ENCODE measurements around the gene ANKMY2.

Gene ANKMY2

DNA sequence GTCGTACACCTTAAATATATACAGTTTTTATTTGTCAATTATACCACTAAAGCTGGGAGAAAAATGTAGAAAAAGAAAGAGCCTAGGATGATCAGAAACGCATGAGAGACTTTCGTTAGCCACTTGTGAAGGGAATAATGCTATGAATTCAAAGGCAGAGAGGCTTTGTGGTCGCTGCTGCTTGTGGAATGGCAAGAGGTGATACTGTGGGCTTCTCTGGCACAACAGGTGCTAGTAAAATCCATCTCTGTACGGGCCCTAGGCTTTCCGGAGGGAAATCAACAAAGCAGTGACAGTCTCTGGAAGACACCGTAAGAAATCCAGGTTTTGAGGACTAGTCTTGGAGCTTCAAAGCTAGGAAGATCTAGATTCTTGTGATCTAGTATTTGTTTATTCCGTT, 66.3 kb downstream of the ANKMY2 start:
- no peak for DNase-seq (ENCODE audit: low read depth)

DNA sequence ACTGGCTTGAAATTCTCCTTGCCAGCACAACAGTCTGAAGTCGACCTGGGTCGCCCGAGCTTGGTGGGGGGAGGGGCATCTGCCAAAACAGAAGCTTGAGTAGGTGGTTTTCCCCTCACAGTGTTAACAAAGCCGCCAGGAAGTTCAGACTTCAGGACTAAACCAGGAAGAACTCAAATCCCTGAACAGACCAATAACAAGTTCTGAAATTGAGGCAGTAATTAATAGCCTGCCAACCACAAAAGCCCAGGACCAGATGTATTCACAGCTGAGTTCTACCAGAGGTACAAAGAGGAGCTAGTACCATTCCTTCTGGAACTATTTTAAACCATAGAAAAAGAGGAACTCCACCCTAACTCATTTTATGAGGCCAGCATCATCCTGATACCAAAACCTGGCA, 73.6 kb downstream of the ANKMY2 start:
- no peak for DNase-seq (ENCODE audit: low read depth)

DNA sequence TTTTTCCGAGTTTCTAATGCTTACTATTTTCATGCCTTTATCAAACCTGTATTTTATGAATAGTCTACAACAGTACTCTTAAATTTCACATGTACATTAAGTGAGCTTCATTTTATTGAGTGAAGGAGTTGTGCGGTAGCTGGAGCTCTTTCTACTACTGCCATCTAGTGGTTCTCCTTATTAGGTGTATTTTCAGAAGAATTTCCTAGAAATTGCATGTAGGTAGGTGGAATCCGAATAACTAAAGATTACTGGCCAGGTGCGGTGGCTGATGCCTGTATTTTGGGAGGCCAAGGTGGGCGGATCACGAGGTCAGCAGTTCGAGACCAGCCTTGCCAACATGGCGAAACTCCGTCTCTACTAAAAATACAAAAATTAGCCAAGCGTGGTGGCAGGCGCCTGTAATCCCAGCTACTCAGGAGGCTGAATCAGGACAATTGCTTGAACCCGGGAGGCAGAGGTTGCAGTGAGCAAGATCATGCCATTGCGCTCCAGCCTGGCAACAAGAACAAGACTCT, 80.6 kb downstream of the ANKMY2 start:
- DNase-seq (ENCODE audit: low read depth), result peak; percentile 30

DNA sequence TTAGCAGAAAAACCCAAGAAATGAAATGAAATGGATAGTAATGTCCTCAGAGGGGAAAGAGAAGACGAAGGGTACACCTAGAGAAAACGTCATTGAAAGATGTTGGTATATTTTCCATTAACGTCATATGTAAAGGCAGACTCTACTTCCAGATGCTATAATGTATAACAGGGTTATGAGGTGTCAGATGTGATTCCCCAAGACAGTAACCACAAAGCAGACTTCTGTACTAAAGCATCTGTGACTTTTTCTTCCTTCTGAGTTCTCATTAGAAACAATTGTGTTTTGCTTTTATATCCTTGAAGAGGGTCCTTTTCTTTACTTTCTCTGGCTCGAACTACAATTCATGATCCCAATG, 81.6 kb downstream of the ANKMY2 start:
- DNase-seq (ENCODE audit: low read depth), result no peak

DNA sequence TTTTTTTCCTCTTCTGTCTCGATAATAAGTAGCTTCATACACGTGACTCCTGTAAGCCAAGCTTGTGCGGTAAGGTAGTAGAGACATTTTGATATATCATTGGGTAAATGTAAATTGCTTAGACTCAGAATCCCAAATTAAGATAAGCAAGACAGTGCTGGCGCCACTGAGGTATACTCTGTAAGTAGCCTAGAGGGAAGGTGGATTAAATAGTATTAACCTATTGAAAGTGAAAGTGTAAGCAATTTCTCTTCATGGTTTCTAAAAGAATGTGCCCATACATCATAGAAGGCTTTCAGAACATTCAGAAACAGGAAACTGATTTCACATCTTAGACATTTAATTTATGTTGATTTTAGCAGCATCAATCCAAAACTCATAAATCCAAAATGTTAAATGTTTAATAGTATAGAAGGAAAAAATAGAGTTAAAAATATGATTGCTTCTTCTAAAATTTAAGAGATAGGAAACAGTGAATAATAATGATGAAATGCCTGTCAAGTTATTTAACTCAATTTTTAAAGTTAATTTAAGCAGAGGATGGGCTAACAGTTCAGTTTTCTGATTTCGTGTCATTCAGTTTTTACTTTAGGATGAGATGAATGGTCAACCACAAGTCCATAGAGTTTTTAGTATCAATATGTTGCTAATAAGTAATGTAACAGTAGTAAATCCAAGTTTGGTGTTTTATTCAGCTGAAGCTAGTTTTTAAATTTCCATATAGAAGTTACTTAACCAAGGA, 82.1 kb downstream of the ANKMY2 start:
- DNase-seq (ENCODE audit: low read depth), result no peak

DNA sequence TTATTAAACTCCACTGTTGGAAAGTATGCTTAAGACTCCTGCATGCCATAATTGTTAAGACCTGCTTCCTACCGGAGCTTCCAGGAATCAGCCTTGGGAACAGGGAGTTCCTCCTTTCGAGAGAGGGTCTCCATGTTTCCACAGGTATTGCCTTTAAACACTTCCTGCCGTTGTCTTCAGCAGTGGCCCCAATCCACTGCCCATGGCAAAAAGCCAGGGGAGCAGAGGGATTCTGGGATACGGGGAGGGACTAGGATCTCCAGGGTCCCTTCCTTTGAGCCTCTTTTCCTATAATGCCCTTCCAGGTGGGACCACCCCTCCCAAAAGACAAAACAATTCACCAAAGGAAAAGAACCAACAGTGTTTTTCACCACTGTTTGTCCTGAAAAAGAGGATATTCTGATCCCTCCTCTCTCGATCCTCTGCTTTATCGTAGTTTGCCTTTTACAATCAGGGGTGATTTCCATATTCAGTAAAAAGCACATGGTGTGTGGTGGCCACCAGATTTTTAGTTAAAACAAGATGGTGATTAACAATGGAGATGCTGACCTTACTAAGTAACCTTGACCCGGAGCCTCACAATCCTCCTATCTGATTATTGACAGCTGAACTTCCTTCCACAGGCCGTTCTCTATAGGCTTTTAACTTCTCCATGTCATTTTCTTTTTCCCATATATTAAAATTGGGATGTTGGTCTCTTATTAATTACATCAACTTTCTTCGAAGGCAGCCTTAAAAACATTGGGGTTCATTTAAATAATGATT, 82.9 kb downstream of the ANKMY2 start:
- no peak for DNase-seq (ENCODE audit: low read depth)

DNA sequence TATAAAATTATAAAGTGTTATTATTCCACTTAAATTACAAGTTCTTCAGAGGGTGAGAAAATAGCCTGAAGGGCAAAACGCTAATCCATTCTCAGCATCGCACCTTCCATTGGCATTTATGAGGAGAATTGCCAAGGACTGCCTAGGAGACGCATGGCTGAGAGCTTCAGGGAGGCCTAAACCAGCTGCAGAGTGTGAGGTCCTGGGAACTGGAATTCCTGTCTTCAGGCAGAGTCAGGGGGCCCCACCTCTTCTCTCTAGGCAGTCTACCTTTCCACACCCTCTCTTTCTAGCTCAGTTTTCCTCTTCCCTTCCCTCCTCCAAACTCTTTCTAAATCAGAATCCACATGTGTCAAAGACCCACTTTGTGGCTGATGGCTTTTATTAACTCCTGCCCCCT, 83.6 kb downstream of the ANKMY2 start:
- DNase-seq (ENCODE audit: low read depth), result no peak

DNA sequence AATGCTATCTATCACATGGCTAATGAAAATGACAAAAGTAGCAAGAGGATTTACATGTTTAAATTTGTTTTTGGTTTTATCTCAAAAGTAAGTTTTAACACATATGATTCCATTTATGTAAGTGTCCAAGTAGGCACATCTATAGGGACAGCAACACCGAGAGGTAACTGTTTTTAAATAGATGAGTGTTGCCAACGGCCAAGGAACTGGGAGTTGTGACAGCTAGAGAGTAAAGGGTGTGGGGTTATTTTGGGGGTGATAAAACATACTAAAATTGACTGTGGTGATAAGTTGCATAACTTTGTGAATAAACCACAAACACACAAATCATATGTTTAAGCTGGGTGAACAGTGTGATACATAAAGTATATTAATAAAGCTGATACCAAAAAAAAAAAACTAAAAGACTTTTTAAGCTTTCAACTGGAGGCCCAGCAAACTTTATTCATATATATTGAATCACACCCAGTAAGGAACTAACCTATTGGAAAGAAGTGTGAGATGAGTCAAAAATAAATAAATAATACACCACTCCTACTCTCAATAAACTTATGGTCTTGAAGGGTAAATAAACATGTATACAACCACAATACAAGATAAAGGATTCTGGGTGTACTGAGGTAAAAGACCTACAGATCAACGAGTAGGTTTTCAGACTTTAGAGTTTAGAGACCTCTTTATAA, 85.9 kb downstream of the ANKMY2 start:
- no peak for DNase-seq (ENCODE audit: low read depth)

DNA sequence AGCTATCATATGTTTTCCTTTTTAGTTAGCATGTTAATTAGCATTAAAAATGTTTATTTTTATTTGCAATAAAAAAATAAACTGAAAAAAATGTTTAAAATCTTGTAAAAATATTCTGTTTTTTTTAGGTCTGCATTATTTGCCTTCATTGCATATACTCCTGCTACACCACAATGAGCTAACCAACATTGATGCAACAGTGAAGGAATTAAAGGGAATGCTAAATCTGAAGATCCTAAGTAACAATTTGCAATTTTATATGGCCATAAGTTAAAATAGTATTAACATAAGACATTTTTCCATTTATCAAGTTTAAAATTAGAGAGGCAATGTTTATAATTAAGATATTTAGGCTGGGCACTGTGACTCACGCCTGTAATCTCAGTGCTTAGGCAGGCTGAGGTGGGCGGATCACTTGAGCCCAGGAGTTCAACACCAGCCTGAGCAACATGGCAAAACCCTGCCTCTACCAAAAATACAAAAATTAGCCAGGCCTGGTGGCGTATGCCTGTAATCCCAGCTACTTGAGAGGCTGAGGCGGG, 86.7 kb downstream of the ANKMY2 start:
- no peak for DNase-seq (ENCODE audit: low read depth)

DNA sequence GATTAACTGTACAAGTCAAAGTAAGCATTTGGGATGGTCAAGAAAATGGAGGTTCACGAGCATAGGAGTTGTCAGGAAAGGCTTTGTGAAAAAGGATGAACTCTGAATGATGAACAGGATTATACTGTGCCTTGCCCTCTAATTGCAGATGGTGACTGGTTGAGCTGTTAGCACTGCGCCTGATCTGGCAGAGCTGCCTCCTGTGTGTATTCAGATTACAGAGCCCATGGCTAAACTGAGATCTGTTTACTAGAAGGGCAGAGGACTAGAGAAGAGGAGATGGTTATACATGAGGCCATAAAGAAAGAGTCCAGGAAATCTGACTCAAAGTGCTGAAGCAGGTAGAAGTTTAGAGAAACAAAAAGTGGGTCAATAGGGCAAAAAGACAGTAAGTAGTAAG, 89.2 kb downstream of the ANKMY2 start:
- DNase-seq (ENCODE audit: low read depth), result no peak

DNA sequence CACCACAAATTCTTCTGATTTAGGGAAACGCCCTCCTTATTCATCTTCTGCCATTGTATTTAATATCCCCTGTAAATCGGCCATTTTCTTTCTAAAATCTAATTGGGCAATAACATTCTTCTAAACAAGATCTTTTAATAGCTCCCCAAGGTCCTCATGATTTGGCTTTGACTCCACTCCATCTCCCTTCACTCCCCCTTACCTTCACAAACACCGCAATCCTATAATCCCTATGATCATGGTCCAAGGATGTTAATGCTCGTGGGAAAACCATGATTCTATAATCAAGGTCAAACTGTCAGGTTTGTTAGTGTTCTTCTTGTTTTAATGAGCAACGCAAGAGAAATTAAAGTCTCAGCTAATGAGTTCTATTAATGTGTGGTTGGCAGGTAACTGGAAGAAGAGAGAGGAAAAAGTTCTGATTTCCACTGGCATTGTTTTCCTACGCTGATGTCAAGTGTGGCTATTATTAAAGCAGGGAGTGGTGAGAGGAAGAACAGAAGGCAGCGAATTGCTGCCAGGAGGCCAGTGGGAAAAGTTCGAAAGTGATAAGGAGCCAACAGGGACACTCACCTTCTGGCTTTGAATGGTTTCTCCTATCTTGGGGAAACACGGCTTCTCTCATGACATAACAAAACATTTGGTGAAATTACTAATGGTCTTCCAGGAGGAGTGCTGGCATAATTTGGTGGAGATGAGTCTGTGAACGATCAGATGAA, 90.9 kb downstream of the ANKMY2 start:
- DNase-seq (ENCODE audit: low read depth), result no peak

DNA sequence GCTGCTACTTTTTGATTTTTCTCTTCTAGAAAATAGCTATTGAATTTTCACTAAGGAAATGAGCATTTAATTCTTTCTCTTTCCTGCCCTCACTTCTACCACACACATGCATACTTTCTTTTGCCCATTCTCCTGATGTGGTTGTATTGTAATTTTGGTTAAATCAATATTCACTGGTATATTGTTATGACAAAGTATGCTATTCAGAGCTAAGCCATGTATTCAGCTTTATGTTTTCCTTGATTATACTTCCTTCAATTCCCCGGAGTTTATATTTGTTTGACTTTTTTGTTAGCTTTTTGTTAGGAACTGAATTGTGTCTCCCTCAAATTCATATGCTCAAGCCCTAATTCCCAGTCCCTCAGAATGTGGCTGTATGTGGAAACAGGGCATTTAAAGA, 94.9 kb downstream of the ANKMY2 start:
- DNase-seq (ENCODE audit: low read depth), result no peak
